ENCODE data around the gene SYNGR3.

Gene SYNGR3

DNA sequence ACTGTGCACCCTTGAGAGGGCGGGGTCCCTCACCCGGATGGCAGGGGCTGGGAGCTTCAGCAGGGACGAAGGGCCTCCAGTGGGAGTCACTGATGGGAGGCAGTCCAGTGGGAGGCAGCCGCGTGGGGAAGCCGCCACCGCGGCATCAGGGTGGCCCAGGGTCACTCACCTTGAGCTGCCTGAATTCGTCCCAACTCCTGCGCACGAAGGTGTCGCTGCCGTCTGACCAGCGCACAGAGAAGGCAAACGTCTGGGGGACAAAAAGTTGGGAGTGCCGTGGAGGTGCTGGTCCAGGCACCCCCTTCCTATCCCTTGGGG is 9.0 kb upstream of the SYNGR3 start:
- peaks cover 22% of the 10 kb centered on the region for H3K4me1 ChIP-seq (ENCODE audit: insufficient read depth, low read length, severe bottlenecking)
- H3K9ac ChIP-seq (ENCODE audit: low read length), result no peak overlapping the region
- H3K9me3 ChIP-seq (ENCODE audit: low read length), result no peaks in the 10 kb centered on the region
- no peak overlapping the region for H3K4me3 ChIP-seq (ENCODE audit: low read depth, low read length, poor library complexity, severe bottlenecking)
- no peaks in the 10 kb centered on the region for H3F3A ChIP-seq (ENCODE audit: insufficient read depth, low read length)
- H3K27me3 ChIP-seq (ENCODE audit: insufficient read depth, low read length), result no peaks in the 10 kb centered on the region; the same call in 1 of the 2 replicates
- H3K79me2 ChIP-seq (ENCODE audit: insufficient read depth, low read length), result no peaks in the 10 kb centered on the region
- H3K4me2 ChIP-seq (ENCODE audit: low read length), result no peak overlapping the region
- H3K9me2 ChIP-seq (ENCODE audit: low read depth, low read length), result no peaks in the 10 kb centered on the region
- H2AFZ ChIP-seq (ENCODE audit: low read length), result no peak overlapping the region
- TF ChIP-seq EZH2 (IDR thresholded peaks at IDR 0.05; ENCODE audit: borderline replicate concordance, low read length), result no peak
- TF ChIP-seq, protein P1, sequence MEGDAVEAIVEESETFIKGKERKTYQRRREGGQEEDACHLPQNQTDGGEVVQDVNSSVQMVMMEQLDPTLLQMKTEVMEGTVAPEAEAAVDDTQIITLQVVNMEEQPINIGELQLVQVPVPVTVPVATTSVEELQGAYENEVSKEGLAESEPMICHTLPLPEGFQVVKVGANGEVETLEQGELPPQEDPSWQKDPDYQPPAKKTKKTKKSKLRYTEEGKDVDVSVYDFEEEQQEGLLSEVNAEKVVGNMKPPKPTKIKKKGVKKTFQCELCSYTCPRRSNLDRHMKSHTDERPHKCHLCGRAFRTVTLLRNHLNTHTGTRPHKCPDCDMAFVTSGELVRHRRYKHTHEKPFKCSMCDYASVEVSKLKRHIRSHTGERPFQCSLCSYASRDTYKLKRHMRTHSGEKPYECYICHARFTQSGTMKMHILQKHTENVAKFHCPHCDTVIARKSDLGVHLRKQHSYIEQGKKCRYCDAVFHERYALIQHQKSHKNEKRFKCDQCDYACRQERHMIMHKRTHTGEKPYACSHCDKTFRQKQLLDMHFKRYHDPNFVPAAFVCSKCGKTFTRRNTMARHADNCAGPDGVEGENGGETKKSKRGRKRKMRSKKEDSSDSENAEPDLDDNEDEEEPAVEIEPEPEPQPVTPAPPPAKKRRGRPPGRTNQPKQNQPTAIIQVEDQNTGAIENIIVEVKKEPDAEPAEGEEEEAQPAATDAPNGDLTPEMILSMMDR (IDR thresholded peaks at IDR 0.05; ENCODE audit: low read length), result no peak
- no peak overlapping the region for H3K27ac ChIP-seq (ENCODE audit: low read depth, low read length, poor library complexity, severe bottlenecking)
- peaks cover 35% of the 10 kb centered on the region for H3K36me3 ChIP-seq (ENCODE audit: insufficient read depth, low read length)
- H4K20me1 ChIP-seq (ENCODE audit: insufficient read depth, low read length), result no peaks in the 10 kb centered on the region

DNA sequence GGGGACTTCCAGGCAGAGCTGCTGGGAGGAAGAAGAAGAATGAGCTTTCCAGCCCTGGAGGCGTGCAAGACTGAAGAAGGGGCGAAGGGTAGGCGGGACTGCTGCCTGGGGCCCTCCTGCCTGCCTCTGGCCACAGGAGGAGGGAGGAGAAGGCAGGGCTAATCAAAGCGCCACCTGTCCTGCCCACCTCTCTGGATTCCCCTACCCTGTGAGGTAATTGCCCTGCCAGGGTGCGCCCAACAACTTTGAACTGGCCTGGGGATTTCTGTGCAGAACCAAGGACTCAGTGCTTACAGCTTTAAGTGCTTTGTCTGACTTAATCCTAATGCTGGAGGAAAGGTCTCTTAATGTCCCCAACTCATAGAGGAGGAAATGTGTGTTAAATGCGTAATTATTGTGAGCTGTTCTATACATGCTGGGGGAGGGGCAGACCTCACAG is 8.4 kb upstream of the SYNGR3 start, which contains the start of gene NOXO1:
TSS of gene NOXO1 (minus strand) at position 72 of the 439 bp plus-strand sequence. CDS start 290 bp downstream, outside the sequence.
- no peak within 1 kb of the TSS for H3K4me2 ChIP-seq (ENCODE audit: low read length)
- no peaks in the 10 kb centered on the region for H3K79me2 ChIP-seq (ENCODE audit: insufficient read depth, low read length)
- H3K27ac ChIP-seq (ENCODE audit: low read depth, low read length, poor library complexity, severe bottlenecking), result no peak within 1 kb of the TSS
- H4K20me1 ChIP-seq (ENCODE audit: insufficient read depth, low read length), result no peaks in the 10 kb centered on the region
- H3K4me3 ChIP-seq (ENCODE audit: low read depth, low read length, poor library complexity, severe bottlenecking), result no peak within 1 kb of the TSS
- H3K9ac ChIP-seq (ENCODE audit: low read length), result no peak within 1 kb of the TSS
- H3K4me1 ChIP-seq (ENCODE audit: insufficient read depth, low read length, severe bottlenecking), result peaks cover 22% of the 10 kb centered on the region
- H3F3A ChIP-seq (ENCODE audit: insufficient read depth, low read length), result no peaks in the 10 kb centered on the region
- no peak within 1 kb of the TSS for H2AFZ ChIP-seq (ENCODE audit: low read length)
- no peaks in the 10 kb centered on the region; the same call in 1 of the 2 replicates for H3K27me3 ChIP-seq (ENCODE audit: insufficient read depth, low read length)
- no peaks in the 10 kb centered on the region for H3K9me3 ChIP-seq (ENCODE audit: low read length)
- H3K9me2 ChIP-seq (ENCODE audit: low read depth, low read length), result no peaks in the 10 kb centered on the region
- no peak for TF ChIP-seq EZH2 (IDR thresholded peaks at IDR 0.05; ENCODE audit: borderline replicate concordance, low read length)
- TF ChIP-seq, protein P1 (IDR thresholded peaks at IDR 0.05; ENCODE audit: low read length), result no peak
- H3K36me3 ChIP-seq (ENCODE audit: insufficient read depth, low read length), result peaks cover 35% of the 10 kb centered on the region

- no peak for TF ChIP-seq EZH2 (IDR thresholded peaks at IDR 0.05; ENCODE audit: borderline replicate concordance, low read length)
- TF ChIP-seq, protein P1 (IDR thresholded peaks at IDR 0.05; ENCODE audit: low read length), result no peak
- H3K4me1 ChIP-seq (ENCODE audit: insufficient read depth, low read length, severe bottlenecking), result peaks cover 22% of the 10 kb centered on the region
- H3F3A ChIP-seq (ENCODE audit: insufficient read depth, low read length), result no peaks in the 10 kb centered on the region
- no peaks in the 10 kb centered on the region for H3K9me3 ChIP-seq (ENCODE audit: low read length)
- H3K27me3 ChIP-seq (ENCODE audit: insufficient read depth, low read length), result no peaks in the 10 kb centered on the region; the same call in 1 of the 2 replicates
- no peaks in the 10 kb centered on the region for H3K79me2 ChIP-seq (ENCODE audit: insufficient read depth, low read length)
- H3K4me3 ChIP-seq (ENCODE audit: low read depth, low read length, poor library complexity, severe bottlenecking), result no peak overlapping the region
- no peaks in the 10 kb centered on the region for H3K9me2 ChIP-seq (ENCODE audit: low read depth, low read length)
- H3K27ac ChIP-seq (ENCODE audit: low read depth, low read length, poor library complexity, severe bottlenecking), result no peak overlapping the region
- H4K20me1 ChIP-seq (ENCODE audit: insufficient read depth, low read length), result no peaks in the 10 kb centered on the region
- no peak overlapping the region for H2AFZ ChIP-seq (ENCODE audit: low read length)
- H3K36me3 ChIP-seq (ENCODE audit: insufficient read depth, low read length), result peaks cover 32% of the 10 kb centered on the region
- no peak overlapping the region for H3K9ac ChIP-seq (ENCODE audit: low read length)
- H3K4me2 ChIP-seq (ENCODE audit: low read length), result no peak overlapping the region
Observed at GRCh38 chr16:1982013-1982433, 7.7 kb upstream of the SYNGR3 start.

Data from OCI-LY1 (cell line).